Endometrial microvascular endothelial cells (primary cell): ENCODE measurements around the gene PTCD2. TPM values are rescaled to one million over a fixed set of nuclear protein-coding genes. Genes with fewer than 3 reads are reported as not detected.
"Not testable (repeated sequence)": the region's sequence is repeated elsewhere in the genome, so short reads cannot be mapped to it uniquely, and the experiment has no call there.

Source experiments
- in situ Hi-C: cut with HindIII; loops from 2 replicates; pipeline ENCODE4 v1.10.0; 2017; ENCODE audit warnings: low sequenced_read_pairs, low pct_unique_long_range_greater_than_20kb; ENCODE audit errors: inconsistent ontology term
- total RNA-seq: library from RNA; depleted of rRNA; stranded (reverse); fragments of >200 nt; gene quantifications from one replicate; pipeline ENCODE4 v1.2.3, GENCODE V29; 2015; ENCODE audit errors: inconsistent ontology term

PTCD2 gene
- total RNA-seq, 1 donor from 2014 or later = 8.6 TPM

DNA sequence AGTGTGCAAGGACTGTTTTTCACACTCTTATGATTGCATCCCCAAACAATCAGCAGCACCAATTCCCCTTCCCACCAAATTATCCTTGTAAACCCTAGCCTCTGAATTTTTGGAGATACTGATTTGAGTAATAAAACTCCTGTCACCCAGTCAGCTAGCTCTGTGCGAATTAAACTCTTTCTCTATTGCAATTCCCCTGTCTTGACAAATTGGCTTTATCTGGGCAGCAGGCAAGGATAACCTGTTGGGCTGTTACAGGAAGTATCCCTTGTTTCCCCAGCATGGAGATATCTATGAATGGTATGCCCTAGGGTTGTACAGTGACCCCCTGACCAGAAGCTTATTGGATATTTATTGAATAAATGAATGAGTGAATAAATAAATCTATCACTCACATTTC, 80.8 kb downstream of the PTCD2 start:
- in situ Hi-C loops = no loop called here

DNA sequence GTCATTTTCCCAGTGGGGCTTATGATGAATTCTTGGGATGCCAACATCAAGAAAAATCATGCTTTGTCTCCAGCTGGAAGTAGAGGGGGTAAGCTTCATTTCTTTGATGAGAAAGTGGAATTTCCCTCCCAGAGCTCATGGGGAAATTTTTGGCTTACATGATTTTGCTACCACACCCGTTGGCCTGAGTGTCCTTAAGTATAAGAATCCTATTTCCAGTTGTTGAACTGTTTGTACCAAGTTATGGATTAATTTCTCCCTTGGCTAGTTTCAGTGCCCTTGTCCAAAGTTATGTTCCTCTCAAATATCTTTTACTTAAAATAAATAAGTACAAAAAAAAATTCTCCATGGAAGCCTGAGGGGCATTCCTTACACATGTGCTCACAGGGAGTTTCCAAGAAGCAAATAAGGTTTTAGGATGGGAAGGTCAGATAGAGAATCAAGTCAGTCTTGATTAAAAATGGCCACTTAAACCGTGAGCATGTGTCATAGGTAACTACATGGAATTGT, 82.3 kb downstream of the PTCD2 start:
- in situ Hi-C loops = no loop called here

DNA sequence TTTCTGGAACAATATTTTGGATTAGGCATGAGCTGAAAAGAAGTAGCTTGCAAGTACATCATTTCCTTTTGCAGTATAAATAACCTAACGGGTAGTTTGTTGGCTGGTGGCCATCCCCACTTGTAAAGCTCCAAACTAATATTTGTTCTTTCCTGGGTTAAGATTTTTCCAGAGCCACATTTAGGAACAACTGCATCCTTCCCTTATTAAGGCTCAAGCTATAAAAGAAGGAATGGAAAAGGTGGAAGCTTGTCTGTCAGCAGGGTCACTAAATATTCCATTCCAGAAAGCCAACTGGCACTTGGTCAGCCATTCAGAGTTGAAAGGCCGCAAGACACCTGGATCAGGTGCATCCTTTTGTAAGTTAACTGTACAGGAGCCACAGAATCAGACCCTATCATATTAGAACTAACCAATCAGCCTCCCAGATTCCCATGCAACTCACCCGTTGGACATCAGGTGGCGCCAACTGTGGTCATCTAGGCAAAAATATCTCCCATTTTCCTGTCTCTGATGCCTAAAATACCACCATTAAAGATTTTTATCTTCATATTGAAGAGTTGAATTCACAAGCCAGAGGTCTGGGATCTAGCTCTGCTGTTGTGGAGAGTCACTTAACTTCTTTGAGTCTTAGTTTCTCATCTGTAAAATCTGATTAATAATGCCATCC, 82.9 kb downstream of the PTCD2 start:
- in situ Hi-C loops = no loop called here

DNA sequence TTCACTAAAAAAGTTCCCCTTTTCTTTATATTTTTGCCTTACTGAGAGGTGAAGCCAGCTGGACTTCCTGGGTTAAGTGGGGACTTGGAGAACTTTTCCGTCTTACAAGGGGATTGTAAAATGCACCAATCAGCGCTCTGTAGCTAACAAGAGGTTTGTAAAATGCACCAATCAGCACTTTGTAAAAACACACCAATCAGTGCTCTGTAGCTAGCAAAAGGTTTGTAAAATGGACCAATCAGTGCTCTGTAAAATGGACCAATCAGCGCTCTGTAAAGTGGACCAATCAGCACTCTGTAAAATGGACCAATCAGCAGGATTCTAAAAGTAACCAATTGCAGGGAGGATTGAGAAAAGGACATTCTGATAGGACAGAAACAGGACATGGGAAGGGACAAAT, 84.6 kb downstream of the PTCD2 start:
- in situ Hi-C loops = not testable (repeated sequence)

DNA sequence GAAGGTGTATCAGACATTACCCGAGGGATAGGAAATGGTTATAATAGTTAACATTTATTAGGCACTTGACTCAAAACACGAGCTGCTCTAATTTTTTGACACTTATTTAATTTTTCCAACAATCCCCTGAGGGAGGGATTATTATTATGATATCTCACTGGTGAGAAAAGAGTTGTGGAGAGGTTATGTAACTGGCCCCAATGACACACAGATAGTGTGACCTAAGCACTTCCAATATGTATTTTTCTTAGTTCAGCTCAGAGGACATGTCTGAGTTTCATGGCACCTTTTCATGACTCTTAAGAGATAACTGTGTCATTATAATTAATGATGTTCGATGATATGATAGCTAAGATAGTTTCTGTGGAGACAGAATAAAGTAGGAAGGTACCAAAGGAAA, 86.9 kb downstream of the PTCD2 start:
- in situ Hi-C loops = no loop called here

DNA sequence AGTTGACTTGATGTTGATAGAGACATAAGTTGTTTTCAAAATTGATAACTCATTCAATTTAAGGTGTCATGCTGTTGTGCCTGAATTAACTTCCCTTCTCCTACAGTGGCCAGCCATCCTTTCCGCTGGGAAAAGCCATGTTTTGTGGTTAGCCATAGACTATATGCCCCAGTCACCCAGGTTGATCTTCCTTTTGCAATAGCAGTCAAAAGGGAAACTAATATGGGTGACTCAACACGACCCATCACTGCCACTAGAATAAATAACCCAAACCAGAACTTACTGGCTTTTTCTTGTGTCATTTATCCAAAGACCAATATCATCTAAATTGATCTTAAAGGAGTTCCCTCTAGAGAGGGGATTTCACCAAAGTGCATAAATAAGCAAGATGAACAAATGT, 87.4 kb downstream of the PTCD2 start:
- in situ Hi-C loops = no loop called here

DNA sequence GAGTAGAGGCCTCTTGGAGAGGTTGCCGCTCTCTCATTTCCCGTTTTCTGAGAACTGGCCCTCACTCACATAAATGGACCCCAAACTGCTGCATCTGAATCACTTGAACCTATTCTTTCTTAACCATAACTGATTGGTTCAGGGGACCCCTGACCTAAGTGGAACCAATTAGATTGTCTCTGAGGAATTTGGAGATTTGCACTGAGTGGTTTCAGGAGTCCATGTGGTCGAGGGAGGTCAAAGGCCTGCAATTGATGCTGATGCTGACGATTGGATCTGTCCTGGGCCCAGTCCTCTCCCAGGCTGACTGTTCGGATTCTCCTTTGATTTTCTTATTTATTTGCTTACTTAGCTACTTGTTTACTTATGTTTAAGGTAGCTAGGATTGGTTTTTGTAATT, 88.0 kb downstream of the PTCD2 start:
- in situ Hi-C loops = no loop called here

DNA sequence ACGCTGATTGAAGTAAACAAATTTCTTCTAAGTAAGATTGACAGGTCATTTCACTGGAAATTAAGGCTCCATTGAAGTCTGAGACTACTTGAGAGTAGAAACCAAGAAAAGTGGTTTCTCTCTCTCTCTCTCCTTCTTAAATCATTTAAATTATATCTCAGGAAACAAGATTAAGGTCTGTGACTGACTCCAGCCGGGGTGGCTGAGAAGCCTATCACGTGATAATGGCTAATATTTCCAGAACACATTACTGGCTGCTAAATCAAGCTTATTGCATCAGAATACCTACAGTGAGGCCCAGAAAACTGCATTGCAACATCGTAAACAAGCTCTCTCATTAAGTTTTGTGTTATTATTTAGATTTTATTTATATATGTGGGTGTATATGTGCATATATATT, 88.4 kb downstream of the PTCD2 start:
- in situ Hi-C loops = no loop called here

DNA sequence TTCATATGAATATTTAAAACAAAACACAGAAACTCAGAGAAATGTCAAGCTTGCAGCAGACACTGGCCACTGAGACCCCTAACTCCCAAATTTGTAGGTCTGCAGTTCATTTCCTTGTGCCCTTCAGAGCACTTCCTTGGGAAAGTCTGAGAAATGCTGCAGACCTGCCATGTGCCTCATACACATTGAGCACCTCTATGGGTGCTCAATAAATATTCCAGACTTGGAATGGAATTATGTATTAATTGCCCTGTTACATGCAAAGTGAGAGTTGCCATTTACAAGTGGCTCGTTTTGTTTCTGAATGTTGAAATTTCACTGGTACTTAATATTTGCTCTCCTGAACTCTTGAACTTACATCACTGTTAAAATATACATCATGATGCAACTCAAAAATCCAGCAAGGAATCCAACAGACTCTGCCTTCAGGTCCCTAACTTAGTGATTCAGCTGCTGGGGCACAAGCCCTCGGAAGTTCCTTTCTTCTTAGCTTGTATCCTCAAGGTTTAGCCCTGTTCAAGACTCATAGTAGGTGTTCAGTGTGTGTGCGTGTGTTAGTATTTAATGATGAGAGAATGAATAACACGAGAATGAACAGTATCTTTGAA, 90.6 kb downstream of the PTCD2 start:
- in situ Hi-C loops = no loop called here

DNA sequence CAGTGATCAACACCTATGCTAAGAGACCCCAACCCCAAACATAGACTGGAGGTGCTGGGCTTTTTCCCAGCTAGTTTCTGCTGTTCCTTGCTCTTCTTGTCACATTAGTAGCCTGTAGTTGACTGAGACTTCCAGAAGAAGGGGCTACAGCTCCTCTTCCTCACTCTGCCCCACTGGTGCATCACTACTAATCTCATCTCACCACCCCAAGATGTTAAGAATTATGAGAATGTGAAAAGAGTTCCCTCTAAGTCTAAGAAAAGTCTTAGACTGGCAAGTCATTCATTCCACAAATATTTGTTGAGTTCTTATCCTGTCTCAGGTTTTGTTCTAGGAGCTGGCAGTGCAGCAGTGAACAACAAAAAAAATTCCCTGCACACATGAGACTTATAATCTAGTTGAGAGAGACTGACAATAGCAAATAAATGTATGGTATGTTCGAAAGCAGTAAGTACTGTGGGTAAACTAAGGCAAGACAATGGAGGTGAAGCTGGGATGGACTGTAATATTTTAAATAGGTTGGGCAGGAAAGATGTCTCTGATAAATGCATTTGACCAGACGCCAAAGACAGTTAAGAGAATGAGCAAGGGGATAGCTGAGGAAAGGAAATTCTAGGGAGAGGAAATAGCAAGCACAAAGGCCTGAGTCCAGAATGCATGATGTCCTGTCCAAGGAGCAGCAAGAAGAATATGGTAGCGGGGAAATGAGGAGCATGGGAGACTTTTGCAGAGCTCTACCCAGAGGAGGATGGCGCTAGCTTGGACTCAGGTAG, 92.3 kb downstream of the PTCD2 start:
- in situ Hi-C loops = no loop called here

DNA sequence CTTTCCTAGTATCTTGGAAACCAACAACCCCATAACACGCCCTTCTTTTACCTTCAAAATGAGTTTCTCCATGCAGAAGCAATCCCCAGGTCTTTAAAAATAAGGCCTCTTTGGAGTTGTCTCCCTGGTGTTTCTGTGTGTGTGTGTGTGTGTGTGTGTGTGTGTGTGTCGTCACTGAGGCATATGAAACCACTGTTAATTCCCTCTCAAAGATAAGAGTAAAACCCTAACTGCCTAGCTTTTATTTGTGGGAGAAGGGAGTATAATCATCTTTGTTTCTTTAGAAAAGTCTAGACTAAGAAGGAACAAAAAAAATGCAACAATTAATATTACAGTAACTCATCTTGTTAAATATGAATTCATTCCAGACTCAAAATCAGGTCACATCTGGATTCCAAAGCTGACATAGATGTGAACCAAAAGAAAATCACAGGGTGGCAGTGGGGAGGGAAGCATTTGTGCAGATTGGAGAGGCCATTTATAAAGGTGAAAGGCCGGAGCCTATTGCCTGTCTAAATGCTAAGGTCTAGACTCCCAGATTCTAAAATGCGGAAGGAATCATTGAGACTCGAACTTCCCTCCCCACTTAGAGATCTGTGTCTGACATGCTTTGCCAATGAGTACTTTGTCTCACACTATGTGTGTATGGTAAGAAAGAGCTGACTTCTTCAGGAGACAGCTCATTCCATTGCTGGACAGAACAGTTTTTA, 95.6 kb downstream of the PTCD2 start:
- in situ Hi-C loops = no loop called here

DNA sequence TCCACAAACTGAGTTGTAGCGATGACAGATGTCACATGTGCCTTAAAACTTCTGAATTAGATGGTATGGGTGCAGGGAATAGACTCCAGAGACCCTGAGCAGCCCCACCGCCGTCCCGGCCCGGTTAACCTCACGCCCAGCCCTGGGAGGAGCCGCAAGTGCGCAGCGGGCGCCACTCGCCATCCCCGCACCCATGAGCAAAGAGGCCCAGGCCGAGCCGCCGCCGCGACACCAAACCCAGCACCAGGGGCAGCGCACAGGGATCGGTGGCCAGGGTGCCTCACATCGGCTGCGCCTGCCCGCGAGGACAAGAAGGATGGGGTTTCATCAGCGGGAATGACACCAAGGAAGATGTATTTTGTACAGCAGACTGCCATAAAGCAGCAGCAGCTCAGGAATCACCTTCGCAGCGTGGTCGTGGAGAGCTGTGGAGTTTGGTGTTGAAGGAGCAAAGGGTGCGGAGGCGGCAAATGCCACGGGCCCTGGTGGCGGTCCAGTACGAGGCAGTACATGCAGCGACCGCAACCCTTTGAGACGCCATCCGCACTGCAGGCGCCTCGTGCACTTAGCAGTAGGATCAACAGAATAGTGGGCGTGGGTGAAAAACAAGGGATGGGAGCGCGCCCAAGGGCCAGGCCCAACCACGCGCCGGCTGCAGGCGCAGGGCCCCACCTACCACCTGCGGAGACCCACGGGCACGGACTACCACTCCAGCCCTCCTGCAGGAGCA, 97.3 kb downstream of the PTCD2 start:
- in situ Hi-C loops = no loop called here

Other genes starting within 250 kb of the PTCD2 start
- gene MAP1B, start 212.9 kb upstream of the PTCD2 start, total RNA-seq = 226 TPM
- 95.5 TPM for gene MRPS27, start 133 bp upstream of the PTCD2 start, total RNA-seq
- gene ZNF366, start 187.0 kb downstream of the PTCD2 start, total RNA-seq = 16.2 TPM